Activated CD4-positive, alpha-beta T cell treated with anti-CD3 and anti-CD28 coated beads, Interleukin-2, amount 50 U/mL, for 24 hours (primary cell): Measurements from ENCODE around the gene NPIPB8.
A peak's percentile ranks its signal among the peaks of the same experiment; 100 is the strongest.
"Not testable (repeated sequence)": the region's sequence is repeated elsewhere in the genome, so short reads cannot be mapped to it uniquely, and the experiment has no call there.

Source experiments
- DNase-seq, 2 donors: peaks; one replicate each; pipeline ENCODE4 v3.0.0-alpha.2; 2020; ENCODE audit warnings: low read depth in 1 of 2, low spot score in 1 of 2

The NPIPB8 gene

DNA sequence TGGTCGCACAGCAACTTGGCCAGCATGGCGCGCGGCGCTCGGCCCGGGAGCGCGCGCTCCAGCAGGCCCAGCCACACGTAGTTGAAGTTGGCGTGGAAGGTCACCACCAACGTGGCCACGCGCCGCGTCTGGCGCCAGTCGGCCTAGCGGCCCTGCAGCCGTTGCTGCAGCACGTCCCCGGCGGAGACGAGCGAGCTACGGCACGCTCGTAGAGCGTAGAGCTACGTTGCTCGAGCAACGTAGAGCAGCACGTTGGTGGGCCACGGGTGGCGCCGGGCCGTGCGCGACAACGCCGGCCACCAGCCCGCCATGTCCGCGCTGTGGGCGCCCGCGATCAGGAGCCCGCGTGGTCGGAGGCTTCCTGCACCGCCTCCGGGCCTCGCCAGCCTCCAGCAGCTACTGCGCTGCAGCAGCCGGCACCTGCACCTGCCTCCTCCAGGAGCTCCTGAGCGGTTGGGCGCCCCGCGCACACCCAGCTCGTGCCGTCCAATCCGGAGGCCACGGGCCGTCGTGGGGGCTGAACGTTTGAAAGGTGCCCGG lies 14.6 kb upstream of the NPIPB8 start:
- DNase-seq: peak; percentile 43 to 68

DNA sequence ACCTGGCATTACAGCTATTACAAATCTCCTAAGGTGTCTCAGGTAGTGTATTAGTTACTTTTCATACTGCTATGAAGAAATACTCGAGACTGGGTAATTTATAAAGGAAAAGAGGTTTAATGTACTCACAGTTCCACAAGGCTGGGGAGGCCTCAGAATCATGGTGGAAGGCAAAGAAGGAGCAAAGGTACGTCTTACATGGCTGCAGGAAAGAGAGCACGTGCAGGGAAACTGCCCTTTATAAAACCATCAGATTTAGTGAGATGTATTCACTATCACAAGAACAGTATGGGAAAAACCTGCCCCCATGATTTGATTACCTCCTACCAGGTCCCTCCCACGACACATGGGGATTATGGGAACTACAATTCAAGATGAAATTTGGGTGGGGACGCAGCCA lies 7.0 kb upstream of the NPIPB8 start:
- DNase-seq: not testable (repeated sequence)

- DNase-seq: not testable (repeated sequence)
These were observed 1.6 kb upstream of the NPIPB8 start for GRCh38 chr16:28636093-28636823.

DNA sequence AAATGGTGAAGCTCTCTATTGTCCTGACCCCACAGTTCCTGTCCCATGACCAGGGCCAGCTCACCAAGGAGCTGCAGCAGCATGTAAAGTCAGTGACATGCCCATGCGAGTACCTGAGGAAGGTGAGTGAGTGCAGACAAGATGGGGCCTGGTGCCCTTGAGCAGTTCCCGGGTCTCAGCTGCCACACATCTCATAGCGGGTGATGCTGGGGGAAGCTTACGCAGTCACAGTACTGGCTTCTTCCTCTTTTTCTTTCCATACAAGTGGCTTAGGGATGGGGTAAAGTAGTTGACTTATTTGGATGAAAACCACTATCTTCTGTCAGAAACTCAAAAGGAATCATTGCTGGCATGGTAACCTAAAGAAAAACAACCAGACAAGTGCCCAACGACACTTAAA lies 494 bp downstream of the NPIPB8 start:
- not testable (repeated sequence) for DNase-seq

DNA sequence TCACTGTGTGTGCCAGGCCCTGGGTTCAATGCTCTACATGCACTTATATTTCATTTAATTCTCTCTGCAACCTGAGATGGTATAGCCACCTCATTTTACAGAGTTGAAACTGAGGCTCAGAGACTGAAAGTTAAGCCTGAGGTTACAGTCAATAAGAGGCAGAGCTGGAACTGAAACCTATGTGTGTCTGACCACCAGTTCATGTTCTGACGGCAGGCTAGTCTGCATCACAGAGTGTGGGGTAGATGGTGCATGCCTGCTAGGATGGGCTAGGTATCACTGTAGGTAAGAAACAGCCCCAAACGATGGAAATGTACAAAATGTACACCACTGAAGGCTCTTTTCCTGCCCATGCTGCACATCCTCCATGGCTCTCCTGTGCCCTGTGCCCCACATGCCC lies 2.1 kb downstream of the NPIPB8 start:
- DNase-seq: not testable (repeated sequence)

DNA sequence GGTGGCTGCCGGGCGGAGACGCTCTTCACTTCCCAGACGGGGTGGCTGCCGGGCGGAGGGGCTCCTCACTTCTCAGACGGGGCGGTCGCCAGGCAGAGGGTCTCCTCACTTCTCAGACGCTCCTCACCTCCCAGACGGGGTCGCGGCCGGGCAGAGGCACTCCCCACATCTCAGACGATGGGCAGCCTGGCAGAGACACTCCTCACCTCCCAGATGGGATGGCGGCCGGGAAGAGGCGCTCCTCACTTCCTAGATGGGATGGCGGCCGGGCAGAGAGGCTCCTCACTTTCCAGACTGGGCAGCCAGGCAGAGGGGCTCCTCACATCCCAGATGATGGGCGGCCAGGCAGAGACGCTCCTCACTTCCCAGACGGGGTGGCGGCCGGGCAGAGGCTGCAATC lies 28.4 kb downstream of the NPIPB8 start:
- not testable (repeated sequence) for DNase-seq

GRCh38 chr16:28667480-28667879 lies 29.6 kb downstream of the NPIPB8 start:
- DNase-seq: not testable (repeated sequence)

GRCh38 chr16:28668199-28668598 lies 30.3 kb downstream of the NPIPB8 start:
- not testable (repeated sequence) for DNase-seq

DNA sequence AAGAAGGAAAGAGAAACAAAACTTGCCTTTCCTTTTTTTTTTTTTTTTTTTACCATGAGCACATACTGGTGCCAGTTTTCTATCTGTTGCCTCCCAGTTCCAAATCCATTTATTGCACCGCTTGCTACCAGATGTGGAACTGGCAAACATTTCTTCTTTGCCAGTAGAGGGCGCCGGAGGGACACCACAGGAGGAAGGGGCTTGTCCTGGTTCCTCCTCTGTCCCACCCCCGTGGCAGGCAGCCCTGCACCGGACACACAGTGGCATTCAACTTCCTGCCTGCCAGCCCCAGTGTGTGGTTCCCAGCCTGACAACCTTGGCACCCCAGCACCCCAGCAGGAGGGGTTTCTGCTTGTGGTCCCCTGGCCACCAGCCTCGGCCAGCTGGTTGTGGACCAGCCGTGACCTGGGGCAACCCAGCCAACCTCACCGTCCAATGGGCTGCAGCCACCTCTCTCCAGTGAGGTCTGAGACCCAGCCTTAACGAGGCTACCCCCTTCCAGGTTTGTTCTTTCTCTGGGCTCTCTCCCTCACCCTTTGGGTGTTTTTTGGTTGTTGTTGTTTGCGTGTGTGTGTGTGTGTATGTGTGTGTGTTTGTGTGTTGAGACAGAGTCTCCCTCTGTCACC lies 50.6 kb downstream of the NPIPB8 start:
- not testable (repeated sequence) for DNase-seq

GRCh38 chr16:28689425-28689824 lies 51.6 kb downstream of the NPIPB8 start:
- not testable (repeated sequence) for DNase-seq

DNA sequence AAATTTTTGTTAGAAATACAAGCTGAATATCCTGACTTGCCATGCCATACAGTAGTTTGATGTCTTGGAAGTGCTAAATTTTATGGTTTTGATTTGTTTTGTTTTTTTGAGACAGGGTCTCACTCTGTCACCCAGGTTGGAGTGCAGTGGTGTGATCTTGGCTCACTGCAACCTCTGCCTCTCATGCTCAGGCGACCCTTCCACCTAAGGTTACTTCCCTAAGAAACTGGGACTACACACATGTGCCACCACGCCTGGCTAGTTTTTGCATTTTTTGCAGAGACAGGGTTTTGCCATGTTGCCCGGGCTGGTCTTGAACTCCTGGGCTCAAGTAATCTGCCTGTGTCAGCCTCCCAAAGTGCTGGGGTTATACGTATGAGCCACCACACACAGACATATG lies 53.9 kb downstream of the NPIPB8 start:
- not testable (repeated sequence) for DNase-seq

GRCh38 chr16:28693257-28693950 lies 55.5 kb downstream of the NPIPB8 start:
- DNase-seq: not testable (repeated sequence)

GRCh38 chr16:28699792-28700191 lies 61.9 kb downstream of the NPIPB8 start:
- not testable (repeated sequence) for DNase-seq

GRCh38 chr16:28700349-28700748 lies 62.5 kb downstream of the NPIPB8 start:
- DNase-seq: not testable (repeated sequence)

- DNase-seq: not testable (repeated sequence)
These were observed 63.5 kb downstream of the NPIPB8 start for GRCh38 chr16:28701384-28701783.

DNA sequence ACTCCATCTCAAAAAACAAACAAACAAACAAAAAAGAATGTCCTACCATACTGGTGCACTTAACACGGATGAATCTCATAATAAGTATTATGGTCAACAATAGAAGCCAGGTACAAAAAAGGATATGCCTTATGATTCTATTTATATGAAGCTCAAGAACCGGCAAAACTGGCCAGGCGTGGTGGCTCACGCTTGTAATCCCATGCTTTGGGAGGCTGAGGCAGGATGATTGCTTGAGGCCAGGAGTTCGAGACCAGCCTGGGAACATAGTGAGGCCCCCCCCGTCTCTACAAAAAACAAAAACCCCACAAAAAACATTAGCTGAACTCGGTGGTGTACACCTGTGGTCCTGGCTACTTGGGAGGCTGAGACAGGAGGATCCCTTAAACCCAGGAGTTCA lies 66.4 kb downstream of the NPIPB8 start:
- not testable (repeated sequence) for DNase-seq
